Mesodermal cell (in vitro differentiated cells): ENCODE measurements around the gene RHAG.
"Not testable (repeated sequence)": the region's sequence is repeated elsewhere in the genome, so short reads cannot be mapped to it uniquely, and the experiment has no call there.

Source experiments
- H3K27ac ChIP-seq: 2 replicates; pipeline ENCODE4 v1.7.0; 2013; ENCODE audit warnings: mild to moderate bottlenecking, low read depth, low read length, moderate library complexity; ENCODE audit not compliant: severe bottlenecking
- H3K36me3 ChIP-seq: 2 replicates; pipeline ENCODE4 v1.7.1; 2013; ENCODE audit warnings: mild to moderate bottlenecking, low read length, moderate library complexity; ENCODE audit not compliant: control insufficient read depth, insufficient read depth
- H3K4me1 ChIP-seq: one replicate; pipeline ENCODE4 v1.7.1; 2013; ENCODE audit warnings: mild to moderate bottlenecking, low read length; ENCODE audit not compliant: insufficient read depth, control insufficient read depth, poor library complexity, severe bottlenecking
- H3K4me3 ChIP-seq: 2 replicates; pipeline ENCODE4 v1.7.0; 2013; ENCODE audit warnings: low read length, control low read depth, mild to moderate bottlenecking; ENCODE audit not compliant: insufficient read depth, poor library complexity, severe bottlenecking; ENCODE audit errors: extremely low read depth
- H3K9me3 ChIP-seq: 2 replicates; pipeline ENCODE4 v1.7.1; 2013; ENCODE audit warnings: mild to moderate bottlenecking, low read length, moderate library complexity; ENCODE audit not compliant: control insufficient read depth
- WGBS, 2 experiments: methylation state at CpG; one replicate each; pipeline ENCODE4 v1.1.5; 2013; ENCODE audit warnings: missing lambda C conversion rate in 2 of 2; ENCODE audit not compliant: insufficient coverage in 2 of 2; 5-methylcytosine and 5-hydroxymethylcytosine counted together

The RHAG gene

DNA sequence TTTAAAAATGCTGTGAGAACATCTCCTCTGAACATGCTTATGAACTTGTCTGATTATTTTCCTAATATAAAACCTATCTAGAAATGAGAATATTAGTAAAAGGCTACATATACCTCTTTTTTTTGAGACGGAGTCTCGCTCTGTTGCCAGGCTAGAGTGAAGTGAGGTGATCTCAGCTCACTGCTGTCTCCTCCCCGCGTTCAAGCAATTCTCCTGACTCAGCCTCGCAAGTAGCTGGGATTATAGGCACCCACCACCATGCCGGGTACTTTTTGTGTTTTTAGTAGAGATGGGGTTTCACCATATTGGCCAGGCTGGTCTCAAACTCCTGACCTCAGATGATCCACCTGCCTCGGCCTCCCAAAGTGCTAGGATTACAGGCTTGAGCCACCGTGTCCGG lies 28.4 kb downstream of the RHAG start:
- WGBS, 2 experiments = 83% methylated on average over 1 of the region's 9 CpGs; no CpG with 5 or more reads in 1 of the 2 experiments
- H3K4me1 ChIP-seq, H3K36me3 ChIP-seq: not testable (repeated sequence)

GRCh38 chr6:49607391-49607982 lies 29.2 kb downstream of the RHAG start:
- H3K4me1 ChIP-seq = no peaks in the 10 kb centered on the region
- no peaks in the 10 kb centered on the region for H3K36me3 ChIP-seq
- no peaks in the 10 kb centered on the region for H3K9me3 ChIP-seq
- no peak overlapping the region for H3K27ac ChIP-seq
- H3K4me3 ChIP-seq = no peak overlapping the region

More for the DNA sequence above, 28.4 kb downstream of the RHAG start:
- not testable (repeated sequence) for H3K27ac ChIP-seq, H3K9me3 ChIP-seq, H3K4me3 ChIP-seq

DNA sequence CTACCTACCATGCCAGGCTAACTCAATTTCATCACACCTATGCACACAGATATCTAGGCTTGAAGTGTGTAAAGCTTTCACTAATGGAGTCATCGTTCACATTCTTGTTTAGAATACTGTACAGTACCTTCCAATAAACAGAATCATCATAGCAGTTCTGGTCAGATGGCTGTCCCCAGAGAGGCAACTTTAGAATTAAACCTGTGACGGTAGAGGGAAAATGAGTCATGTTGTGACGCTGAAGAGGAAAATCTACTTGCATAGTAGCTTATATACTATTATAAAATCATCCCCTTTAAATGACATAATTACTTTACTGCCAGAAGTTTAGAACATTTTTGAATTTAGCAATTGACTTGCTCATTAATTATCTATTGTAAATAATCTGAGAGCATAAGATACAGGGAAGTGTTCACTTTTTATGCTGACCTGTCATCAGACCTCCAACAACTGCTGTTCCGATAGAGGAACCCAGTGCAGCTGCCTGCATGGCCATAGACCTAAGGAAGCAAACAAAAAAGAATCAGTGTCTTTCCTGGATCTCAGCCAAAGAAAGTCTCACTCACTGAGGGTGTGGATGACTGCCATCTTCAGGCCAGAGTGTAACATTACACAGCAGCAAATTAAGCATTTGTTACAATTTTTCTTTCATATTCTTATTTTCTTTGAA lies 29.8 kb downstream of the RHAG start:
- Histone ChIP-seq H3K4me1 (no peaks in the 10 kb centered on the region), H3K36me3 (no peaks in the 10 kb centered on the region), H3K27ac (no peak overlapping the region), H3K4me3 (no peak overlapping the region), H3K9me3 (no peaks in the 10 kb centered on the region)
- 20 to 50% methylated on average over 1 of the region's 4 CpGs for WGBS, 2 experiments

DNA sequence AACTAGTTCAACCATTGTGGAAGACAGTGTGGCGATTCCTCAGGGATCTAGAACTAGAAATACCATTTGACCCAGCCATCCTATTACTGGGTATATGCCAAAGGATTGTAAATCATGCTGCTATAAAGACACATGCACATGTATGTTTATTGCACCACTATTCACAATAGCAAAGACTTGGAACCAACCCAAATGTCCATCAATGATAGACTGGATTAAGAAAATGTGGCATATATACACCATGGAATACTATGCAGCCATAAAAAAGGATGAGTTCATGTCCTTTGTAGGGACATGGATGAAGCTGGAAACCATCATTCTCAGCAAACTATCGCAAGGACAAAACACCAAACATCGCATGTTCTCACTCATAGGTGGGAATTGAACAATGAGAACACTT lies 32.6 kb downstream of the RHAG start:
- WGBS, 2 experiments = no CpG with 5 or more reads among the region's 3 CpGs
- not testable (repeated sequence) for H3K9me3 ChIP-seq, H3K4me1 ChIP-seq, H3K4me3 ChIP-seq, H3K36me3 ChIP-seq, H3K27ac ChIP-seq

- 92 to 94% methylated on average over 3 to 5 of the region's 5 CpGs for WGBS, 2 experiments
- H3K4me1 ChIP-seq, H3K36me3 ChIP-seq, H3K4me3 ChIP-seq, H3K27ac ChIP-seq, H3K9me3 ChIP-seq: not testable (repeated sequence)
Observed at GRCh38 chr6:49587262-49587661, 49.4 kb downstream of the RHAG start.

DNA sequence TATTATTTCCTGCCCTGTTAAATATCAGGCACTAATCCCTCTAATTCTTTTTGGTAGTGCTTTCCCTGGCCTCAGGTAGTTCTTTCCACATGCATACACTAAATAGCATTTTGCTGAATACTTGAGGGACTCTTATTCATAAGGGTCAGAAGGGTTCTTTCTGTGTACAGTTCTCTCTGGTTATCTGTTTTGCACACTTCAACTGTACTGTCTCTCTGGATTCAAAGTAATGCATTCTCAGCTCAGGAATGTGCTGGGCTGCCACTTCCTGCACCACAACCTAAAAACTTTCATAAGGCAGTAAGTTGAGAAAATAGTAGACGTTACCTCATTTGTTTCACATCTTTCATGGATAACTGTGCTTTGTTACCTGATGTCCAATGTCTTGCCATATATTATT lies 54.1 kb downstream of the RHAG start:
- whole genome bisulfite sequencing, 2 experiments = 100% methylated on average over 1 of the region's 1 CpG; no CpG with 5 or more reads in 1 of the 2 experiments
- no peaks in the 10 kb centered on the region for H3K4me1 ChIP-seq
- H3K9me3 ChIP-seq = no peaks in the 10 kb centered on the region
- no peak overlapping the region for H3K4me3 ChIP-seq
- no peaks in the 10 kb centered on the region for H3K36me3 ChIP-seq
- H3K27ac ChIP-seq = no peak overlapping the region

DNA sequence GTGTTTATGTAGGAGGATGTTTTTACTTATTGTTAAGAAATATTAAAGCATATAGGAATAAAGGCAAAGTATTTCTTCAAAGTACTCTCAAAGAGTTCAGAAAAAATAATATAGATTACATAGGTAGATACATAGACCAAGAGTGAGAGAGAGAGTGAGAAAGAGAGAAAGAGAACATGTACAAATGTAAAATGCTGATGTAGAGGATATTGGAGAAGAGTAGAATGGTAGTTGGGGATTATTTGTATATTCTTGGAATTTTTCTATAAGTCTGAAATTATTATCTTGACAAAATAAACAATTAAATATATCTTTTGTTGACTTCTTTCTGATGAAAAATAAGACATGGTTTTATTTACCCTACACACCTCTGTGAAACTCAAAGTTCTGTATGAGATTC lies 57.0 kb downstream of the RHAG start:
- Histone ChIP-seq H3K36me3 (no peaks in the 10 kb centered on the region), H3K9me3 (no peaks in the 10 kb centered on the region), H3K4me1 (no peaks in the 10 kb centered on the region), H3K4me3 (no peak overlapping the region), H3K27ac (no peak overlapping the region)

- Histone ChIP-seq H3K36me3 (no peaks in the 10 kb centered on the region), H3K27ac (no peak overlapping the region), H3K9me3 (no peaks in the 10 kb centered on the region), H3K4me1 (no peaks in the 10 kb centered on the region), H3K4me3 (no peak overlapping the region)
- 100% methylated on average over 1 of the region's 1 CpG; no CpG with 5 or more reads in 1 of the 2 experiments for WGBS, 2 experiments
Observed at GRCh38 chr6:49576618-49577017, 60.0 kb downstream of the RHAG start.

GRCh38 chr6:49570474-49571079 lies 66.1 kb downstream of the RHAG start:
- 80 to 100% methylated on average over 1 to 3 of the region's 6 CpGs for WGBS, 2 experiments
- Histone ChIP-seq H3K36me3 (no peaks in the 10 kb centered on the region), H3K9me3 (no peaks in the 10 kb centered on the region), H3K4me1 (peaks cover 4% of the 10 kb centered on the region), H3K4me3 (no peak overlapping the region), H3K27ac (no peak overlapping the region)

GRCh38 chr6:49565855-49566254 lies 70.8 kb downstream of the RHAG start:
- H3K9me3 ChIP-seq = no peaks in the 10 kb centered on the region
- no peaks in the 10 kb centered on the region for H3K36me3 ChIP-seq
- H3K4me3 ChIP-seq = no peak overlapping the region
- H3K27ac ChIP-seq = no peak overlapping the region
- WGBS, 2 experiments = 87 to 91% methylated on average over 8 to 10 of the region's 10 CpGs
- peaks cover 6% of the 10 kb centered on the region for H3K4me1 ChIP-seq

- no peak overlapping the region for H3K4me3 ChIP-seq
- no peak overlapping the region for H3K27ac ChIP-seq
- peaks cover 6% of the 10 kb centered on the region for H3K4me1 ChIP-seq
- no peaks in the 10 kb centered on the region for H3K9me3 ChIP-seq
- no peaks in the 10 kb centered on the region for H3K36me3 ChIP-seq
- 100% methylated on average over 1 of the region's 2 CpGs; no CpG with 5 or more reads in 1 of the 2 experiments for WGBS, 2 experiments
Observed at GRCh38 chr6:49565261-49565660, 71.4 kb downstream of the RHAG start.
